PC-9 (cell line): ENCODE data around the gene SRSF1.

Source experiments
- CTCF ChIP-seq: fragments of 200-600 bp; sonication (generic); conservative IDR thresholded peaks from 2 replicates; pipeline ENCODE4 v1.6.1; 2017; ENCODE audit warnings: mixed run types, antibody characterized with exemption, mild to moderate bottlenecking, moderate library complexity
- EZH2 ChIP-seq: fragments of 200-600 bp; sonication (generic); IDR thresholded peaks from 2 replicates; pipeline ENCODE4 v1.8.0; 2017; ENCODE audit warnings: antibody characterized with exemption, low read depth

GRCh38 chr17:57956291-57957119, 50.5 kb downstream of the SRSF1 start:
- TF ChIP-seq CTCF: no peak
- TF ChIP-seq EZH2: no peak
